CD4-positive, alpha-beta T cell (primary cell): ENCODE data around the gene MUC6. TPM values are rescaled to one million over a fixed set of nuclear protein-coding genes. Genes with fewer than 3 reads are reported as not detected.

ENCODE experiments used
- ATAC-seq: fragments of 200-7000 bp; cut with Tn5 transposase; one replicate; pipeline ENCODE4 v1.10.0; 2022; ENCODE audit warnings: mild to moderate bottlenecking; ENCODE audit not compliant: poor library complexity
- CTCF ChIA-PET: fragments of 350-600 bp; sonication (Branson Sonifier 250); formaldehyde crosslinking; loops from one replicate; lab custom pipeline; 2021; ENCODE audit warnings: antibody characterized with exemption, inconsistent platforms; lab: Charles Lee
- POLR2A ChIA-PET: fragments of 350-600 bp; sonication (Branson Sonifier 250); formaldehyde crosslinking; loops from one replicate; lab custom pipeline; 2021; ENCODE audit warnings: antibody characterized with exemption, inconsistent platforms; lab: Charles Lee
- DNase-seq, 14 experiments: peaks; one replicate each; pipeline ENCODE4 v3.0.0-alpha.2; 2013 to 2020; ENCODE audit warnings: mixed read lengths in 2 of 14
- H3K27ac ChIP-seq, 2 donors: one replicate each; pipeline versions ENCODE4 v1.5.1 to v1.7.0; 2013; ENCODE audit warnings: low read length in 2 of 2, low read depth in 1 of 2, mild to moderate bottlenecking in 1 of 2
- H3K27me3 ChIP-seq, 2 experiments: 1 replicate in 1 of 2; 2 replicates in 1 of 2; pipeline versions ENCODE4 v1.6.1 to v1.7.0; 2013; ENCODE audit warnings: low read length in 2 of 2, control low read depth in 1 of 2, mild to moderate bottlenecking in 1 of 2, moderate library complexity in 1 of 2; ENCODE audit not compliant: insufficient read depth in 2 of 2, control insufficient read depth in 1 of 2
- H3K36me3 ChIP-seq: one replicate; pipeline ENCODE4 v1.6.1; 2013; ENCODE audit warnings: low read length, control low read depth; ENCODE audit not compliant: insufficient read depth
- H3K4me1 ChIP-seq: one replicate; pipeline ENCODE4 v1.6.1; 2013; ENCODE audit warnings: low read length, control low read depth; ENCODE audit not compliant: insufficient read depth
- H3K4me3 ChIP-seq: one replicate; pipeline ENCODE4 v1.5.1; 2013; ENCODE audit warnings: mild to moderate bottlenecking, low read length, moderate library complexity
- H3K9me3 ChIP-seq, 2 experiments: 1 replicate in 1 of 2; 2 replicates in 1 of 2; pipeline versions ENCODE4 v1.6.1 to v1.7.0; 2013; ENCODE audit warnings: low read length in 2 of 2, mild to moderate bottlenecking in 2 of 2, control low read depth in 1 of 2, moderate library complexity in 1 of 2; ENCODE audit not compliant: control insufficient read depth in 1 of 2, insufficient read depth in 1 of 2
- H3K27ac Mint-ChIP-seq: one replicate; pipeline ENCODE4 v1.8.0; 2020; ENCODE audit warnings: mixed read lengths
- H3K27me3 Mint-ChIP-seq: one replicate; pipeline ENCODE4 v1.8.0; 2021; ENCODE audit warnings: mixed read lengths
- H3K36me3 Mint-ChIP-seq: one replicate; pipeline ENCODE4 v1.8.0; 2021; ENCODE audit warnings: low read depth, mixed read lengths
- H3K4me1 Mint-ChIP-seq: one replicate; pipeline ENCODE4 v1.8.0; 2021; ENCODE audit warnings: low read depth, mixed read lengths
- H3K4me3 Mint-ChIP-seq: one replicate; pipeline ENCODE4 v1.8.0; 2020; ENCODE audit warnings: mild to moderate bottlenecking, mixed read lengths
- H3K9me3 Mint-ChIP-seq: one replicate; pipeline ENCODE4 v1.8.0; 2020; ENCODE audit warnings: mixed read lengths
- intact Hi-C, 2 experiments: fragments of 100-400 bp; cut with DNase I in 1 of 2; cut with micrococcal nuclease in 1 of 2; formaldehyde crosslinking; loops; one replicate each; pipeline versions ENCODE4 v1.15.1 to v1.9.0; 2023 to 2025; cut with DNase I, micrococcal nuclease
- total RNA-seq, 174 experiments: library from RNA in 2 of 174; stranded (reverse) in 2 of 174; gene quantifications; one replicate each; pipeline ENCODE4 v1.2.3 and lab custom pipeline; 2021 to 2026
- TF ChIP-seq, protein P1 (sequence below): fragments of 200-600 bp; IDR thresholded peaks from one replicate; pipeline ENCODE4 v1.8.0; 2022; ENCODE audit warnings: antibody characterized with exemption, mild to moderate bottlenecking

MUC6 gene
- total RNA-seq, 2 experiments from 2014 or later, result not detected

GRCh38 chr11:1007279-1007678 is 29.2 kb downstream of the MUC6 start:
- ChIA-PET POLR2A (no interaction called here), CTCF (no interaction called here)
- H3K27ac ChIP-seq, result no peak overlapping the region
- ATAC-seq (no peak), DNase-seq (no peak)
- Mint-ChIP-seq H3K27me3 (no peaks in the 10 kb centered on the region), H3K27ac (no peak overlapping the region), H3K9me3 (no peaks in the 10 kb centered on the region), H3K4me3 (no peak overlapping the region), H3K36me3 (peaks cover 81% of the 10 kb centered on the region), H3K4me1 (no peaks in the 10 kb centered on the region)
- no peaks in the 10 kb centered on the region for H3K27me3 ChIP-seq
- H3K4me1 ChIP-seq, result no peaks in the 10 kb centered on the region
- H3K4me3 ChIP-seq, result no peak overlapping the region
- no peaks in the 10 kb centered on the region for H3K9me3 ChIP-seq
- peaks cover 82% of the 10 kb centered on the region for H3K36me3 ChIP-seq
- intact Hi-C loops, result no loop called here
- TF ChIP-seq, protein P1, sequence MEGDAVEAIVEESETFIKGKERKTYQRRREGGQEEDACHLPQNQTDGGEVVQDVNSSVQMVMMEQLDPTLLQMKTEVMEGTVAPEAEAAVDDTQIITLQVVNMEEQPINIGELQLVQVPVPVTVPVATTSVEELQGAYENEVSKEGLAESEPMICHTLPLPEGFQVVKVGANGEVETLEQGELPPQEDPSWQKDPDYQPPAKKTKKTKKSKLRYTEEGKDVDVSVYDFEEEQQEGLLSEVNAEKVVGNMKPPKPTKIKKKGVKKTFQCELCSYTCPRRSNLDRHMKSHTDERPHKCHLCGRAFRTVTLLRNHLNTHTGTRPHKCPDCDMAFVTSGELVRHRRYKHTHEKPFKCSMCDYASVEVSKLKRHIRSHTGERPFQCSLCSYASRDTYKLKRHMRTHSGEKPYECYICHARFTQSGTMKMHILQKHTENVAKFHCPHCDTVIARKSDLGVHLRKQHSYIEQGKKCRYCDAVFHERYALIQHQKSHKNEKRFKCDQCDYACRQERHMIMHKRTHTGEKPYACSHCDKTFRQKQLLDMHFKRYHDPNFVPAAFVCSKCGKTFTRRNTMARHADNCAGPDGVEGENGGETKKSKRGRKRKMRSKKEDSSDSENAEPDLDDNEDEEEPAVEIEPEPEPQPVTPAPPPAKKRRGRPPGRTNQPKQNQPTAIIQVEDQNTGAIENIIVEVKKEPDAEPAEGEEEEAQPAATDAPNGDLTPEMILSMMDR, result no peak

DNA sequence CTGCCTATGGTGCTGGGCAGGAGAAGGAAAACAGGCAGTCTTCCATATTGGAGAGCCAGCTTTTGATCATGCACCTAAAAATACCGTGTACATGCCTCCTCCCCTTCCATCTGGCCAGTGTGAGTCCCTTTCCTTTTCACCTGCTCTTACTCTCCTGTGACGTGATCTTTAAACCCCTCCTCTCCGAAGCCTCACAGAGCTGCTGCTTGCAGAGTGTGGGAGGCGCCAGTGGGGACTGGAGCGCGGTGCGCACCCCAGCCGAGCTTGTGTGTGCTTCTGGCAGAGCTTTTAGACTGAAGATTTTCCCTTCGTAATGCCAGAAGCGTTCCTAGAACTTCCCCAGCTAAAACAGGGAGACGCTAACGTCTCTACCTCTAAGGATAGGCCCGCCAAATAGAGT is 29.8 kb downstream of the MUC6 start:
- peaks cover 84% of the 10 kb centered on the region for H3K36me3 ChIP-seq

GRCh38 chr11:1005928-1006327 is 30.6 kb downstream of the MUC6 start:
- POLR2A ChIA-PET, result no interaction called here
- CTCF ChIA-PET, result no interaction called here
- peaks cover 84% of the 10 kb centered on the region for H3K36me3 ChIP-seq
- intact Hi-C loops, result no loop called here
- no peaks in the 10 kb centered on the region for H3K4me1 ChIP-seq
- H3K9me3 ChIP-seq, result no peaks in the 10 kb centered on the region
- H3K4me3 ChIP-seq, result no peak overlapping the region
- Mint-ChIP-seq H3K4me1 (no peaks in the 10 kb centered on the region), H3K9me3 (no peaks in the 10 kb centered on the region), H3K36me3 (peaks cover 83% of the 10 kb centered on the region), H3K4me3 (no peak overlapping the region), H3K27ac (no peak overlapping the region), H3K27me3 (no peaks in the 10 kb centered on the region)
- DNase-seq (no peak), ATAC-seq (no peak)
- TF ChIP-seq, protein P1, result no peak
- H3K27me3 ChIP-seq, result no peaks in the 10 kb centered on the region
- no peak overlapping the region for H3K27ac ChIP-seq

More for the DNA sequence above, 29.8 kb downstream of the MUC6 start:
- DNase-seq (no peak), ATAC-seq (no peak)
- Mint-ChIP-seq H3K36me3 (peaks cover 81% of the 10 kb centered on the region), H3K27me3 (no peaks in the 10 kb centered on the region), H3K9me3 (no peaks in the 10 kb centered on the region), H3K27ac (no peak overlapping the region), H3K4me1 (no peaks in the 10 kb centered on the region), H3K4me3 (no peak overlapping the region)
- Histone ChIP-seq H3K9me3 (no peaks in the 10 kb centered on the region), H3K27ac (no peak overlapping the region), H3K4me1 (no peaks in the 10 kb centered on the region), H3K27me3 (no peaks in the 10 kb centered on the region), H3K4me3 (no peak overlapping the region)
- ChIA-PET CTCF (no interaction called here), POLR2A (no interaction called here)
- TF ChIP-seq, protein P1, result no peak
- intact Hi-C loops, result no loop called here
